ENCODE results near the gene FIS1. TPM values are rescaled to one million over a fixed set of nuclear protein-coding genes. Genes with fewer than 3 reads are reported as not detected.
A peak's percentile ranks its signal among the peaks of the same experiment; 100 is the strongest.
"Not testable (repeated sequence)": the region's sequence is repeated elsewhere in the genome, so short reads cannot be mapped to it uniquely, and the experiment has no call there.

FIS1 gene
- total and polyA plus RNA-seq, 10 of the 15 experiments (the other 5 are each of a cell fraction or from before 2014, with no cell fraction given): 83.4 to 149 (median 108) TPM

GRCh38 chr7:101253199-101253598 lies 8.3 kb upstream of the FIS1 start:
- H2AFZ ChIP-seq (ENCODE audit: control insufficient read depth, low read depth, low read length); H3K27ac ChIP-seq (ENCODE audit: control insufficient read depth, insufficient read depth); H3K4me1 ChIP-seq (ENCODE audit: control insufficient read depth, insufficient read depth, low read length); BruUV-seq (replicated peaks); H3K27me3 ChIP-seq (replicated peaks in 1 of 2; ENCODE audit: control insufficient read depth in 2 of 2, insufficient read depth in 2 of 2, low read length in 1 of 2); ATAC-seq; H4K20me1 ChIP-seq (ENCODE audit: control insufficient read depth, insufficient read depth); H3K4me3 ChIP-seq; H3K36me3 ChIP-seq (ENCODE audit: control insufficient read depth in 2 of 2, insufficient read depth in 2 of 2, low read length in 1 of 2); intact Hi-C loops (cut with micrococcal nuclease; ENCODE audit: unreplicated experiment); FAIRE-seq; DNase-seq (ENCODE audit: low read depth, low spot score); H3K9me3 ChIP-seq (replicated peaks; ENCODE audit: control insufficient read depth, insufficient read depth, low read length); H3K9ac ChIP-seq (ENCODE audit: control insufficient read depth, insufficient read depth, low read length); in situ Hi-C loops (cut with MboI): not testable (repeated sequence)
- ChIA-PET CTCF (interaction anchor here (0.8 to 4.4 kb wide), 5 partner anchors 10 to 109 kb away, joined by 3 to 17 read pairs (median 13); partner anchors contain the start of genes PLOD3 and ZNHIT1), RAD21 (ENCODE audit: unreplicated experiment) (interaction anchor here (0.9 to 2.3 kb wide), 3 partner anchors 10 to 109 kb away, joined by 4 to 6 read pairs (median 5); partner anchors contain the start of gene ZNHIT1), SMC1A (ENCODE audit: uncharacterized antibody, unreplicated experiment) (interaction anchor here (0.8 to 1.3 kb wide), 2 partner anchors 10 to 38 kb away, joined by 3 read pairs; no protein-coding TSS in a partner anchor), POLR2A (interaction anchor here (0.7 to 1.0 kb wide), 2 partner anchors 92 to 127 kb away, joined by 3 to 6 read pairs; no protein-coding TSS in a partner anchor)
- WGBS (ENCODE audit: insufficient coverage, insufficient replicate concordance, low lambda C conversion rate, missing lambda C conversion rate): 74% methylated on average over 5 of the region's 5 CpGs
- Histone ChIP-seq H3K79me2 (ENCODE audit: control insufficient read depth, insufficient read depth, low read length) (peaks cover 29% of the 10 kb centered on the region), H3K4me2 (ENCODE audit: control insufficient read depth, insufficient read depth) (peak overlapping the region; percentile 36; the same call in 1 of the 2 replicates)

GRCh38 chr7:101251871-101252659 lies 7.2 kb upstream of the FIS1 start:
- intact Hi-C loops (cut with micrococcal nuclease; ENCODE audit: unreplicated experiment) (no loop called here), in situ Hi-C loops (cut with MboI) (no loop called here)
- SMC1A ChIA-PET (ENCODE audit: uncharacterized antibody, unreplicated experiment): interaction anchor here (1.1 to 1.3 kb wide), 4 partner anchors 10 to 39 kb away, joined by 3 read pairs; partner anchors contain the start of gene ZNHIT1
- TF ChIP-seq RELB (IDR thresholded peaks at IDR 0.05; ENCODE audit: low read depth) (peak; percentile 73; the same call in 1 of the 2 replicates), CREB1 (IDR thresholded peaks at IDR 0.05; ENCODE audit: low read depth) (peak; percentile 28; the same call in 1 of the 2 replicates), IKZF2 (IDR thresholded peaks at IDR 0.05) (peak; percentile 9 to 33; a peak in 3 of 4 replicates), SMAD5 (IDR thresholded peaks at IDR 0.05; ENCODE audit: low read depth) (peak; percentile 78; the same call in 1 of the 2 replicates), USF1 (IDR thresholded peaks at IDR 0.05; ENCODE audit: borderline replicate concordance, extremely low read length, insufficient read depth, low read depth, low read length) (peak; percentile 89), SIN3A (IDR thresholded peaks at IDR 0.05; ENCODE audit: low read depth, low read length) (peak; percentile 43; the same call in 1 of the 2 replicates), JUND (IDR thresholded peaks at IDR 0.05; ENCODE audit: low read depth, low read length) (no peak), PAX8 (IDR thresholded peaks at IDR 0.05) (no peak), TCF12 (IDR thresholded peaks at IDR 0.05; ENCODE audit: low read depth, low read length) (no peak), IRF5 (IDR thresholded peaks at IDR 0.05; ENCODE audit: borderline replicate concordance) (no peak)

More at GRCh38 chr7:101251871-101252659, 7.2 kb upstream of the FIS1 start:
- peak; percentile 96 for FAIRE-seq
- ChIA-PET POLR2A (interaction anchor here (0.5 to 1.6 kb wide), 5 partner anchors 8 to 1175 kb away, joined by 3 to 12 read pairs (median 3); partner anchors contain the start of genes PLOD3 and ZNHIT1), CTCF (interaction anchor here (0.6 to 4.4 kb wide), 8 partner anchors 8 to 174 kb away, joined by 3 to 17 read pairs (median 4); partner anchors contain the start of genes PLOD3 and ZNHIT1), RAD21 (ENCODE audit: unreplicated experiment) (interaction anchor here (0.6 to 1.5 kb wide), 3 partner anchors 8 to 34 kb away, joined by 3 to 6 read pairs (median 5); partner anchors contain the start of gene ZNHIT1)
- H3K36me3 ChIP-seq (ENCODE audit: control insufficient read depth in 2 of 2, insufficient read depth in 2 of 2, low read length in 1 of 2): peaks cover 0 to 3% of the 10 kb centered on the region in 2 experiments; a peak in 3 of 4 replicates
- no peaks in the 10 kb centered on the region for H3K9me3 ChIP-seq (replicated peaks; ENCODE audit: control insufficient read depth, insufficient read depth, low read length)
- peaks cover 31% of the 10 kb centered on the region for H3K79me2 ChIP-seq (ENCODE audit: control insufficient read depth, insufficient read depth, low read length)
- H3K4me2 ChIP-seq (ENCODE audit: control insufficient read depth, insufficient read depth): peak overlapping the region; percentile 82
- BruUV-seq (replicated peaks): TSS peak; percentile 80
- DNase-seq (ENCODE audit: low read depth, low spot score): peak; percentile 93
- H3K27me3 ChIP-seq (replicated peaks in 1 of 2; ENCODE audit: control insufficient read depth in 2 of 2, insufficient read depth in 2 of 2, low read length in 1 of 2): no peaks in the 10 kb centered on the region; a peak in 1 of 4 replicates
- H2AFZ ChIP-seq (ENCODE audit: control insufficient read depth, low read depth, low read length): peak overlapping the region; percentile 95
- H3K9ac ChIP-seq (ENCODE audit: control insufficient read depth, insufficient read depth, low read length): peak overlapping the region; percentile 95
- H3K27ac ChIP-seq (ENCODE audit: control insufficient read depth, insufficient read depth): peak overlapping the region; percentile 89
- peaks cover 7% of the 10 kb centered on the region for H3K4me1 ChIP-seq (ENCODE audit: control insufficient read depth, insufficient read depth, low read length)
- peak; percentile 100 for ATAC-seq
- peak overlapping the region; percentile 78 for H3K4me3 ChIP-seq
- WGBS (ENCODE audit: insufficient coverage, insufficient replicate concordance, low lambda C conversion rate, missing lambda C conversion rate): under 1% methylated on average over 54 of the region's 55 CpGs
- H4K20me1 ChIP-seq (ENCODE audit: control insufficient read depth, insufficient read depth): no peaks in the 10 kb centered on the region
